HUDEP-2 (cell line): ENCODE data around the gene SORT1.
"Not testable (repeated sequence)": the region's sequence is repeated elsewhere in the genome, so short reads cannot be mapped to it uniquely, and the experiment has no call there.

Experiments
- DNase-seq, 76 experiments: peaks; one replicate each; lab custom pipeline; 2025; ENCODE audit not compliant: unreplicated experiment in 76 of 76; lab: John Stamatoyannopoulos, UW

SORT1 gene

GRCh38 chr1:109383854-109384253, 13.9 kb downstream of the SORT1 start:
- no peak for DNase-seq

- DNase-seq = no peak
Measured at GRCh38 chr1:109383087-109383779, 14.5 kb downstream of the SORT1 start.

GRCh38 chr1:109381573-109381972, 16.1 kb downstream of the SORT1 start:
- no peak for DNase-seq

- no peak for DNase-seq
Measured at GRCh38 chr1:109379907-109380306, 17.8 kb downstream of the SORT1 start.

GRCh38 chr1:109379422-109379821, 18.3 kb downstream of the SORT1 start:
- DNase-seq = no peak

GRCh38 chr1:109377698-109378097, 20.0 kb downstream of the SORT1 start:
- DNase-seq = no peak

GRCh38 chr1:109373696-109374095, 24.0 kb downstream of the SORT1 start:
- DNase-seq = not testable (repeated sequence)

- DNase-seq = no peak
Measured at GRCh38 chr1:109373126-109373525, 24.6 kb downstream of the SORT1 start.

- no peak for DNase-seq
Measured at GRCh38 chr1:109372281-109372680, 25.4 kb downstream of the SORT1 start.

GRCh38 chr1:109371341-109371739, 26.4 kb downstream of the SORT1 start:
- DNase-seq = no peak

- DNase-seq = no peak
Measured at GRCh38 chr1:109370712-109371340, 26.9 kb downstream of the SORT1 start.

GRCh38 chr1:109369167-109369746, 28.5 kb downstream of the SORT1 start:
- no peak for DNase-seq

- no peak for DNase-seq
Measured at GRCh38 chr1:109368464-109368863, 29.3 kb downstream of the SORT1 start.

GRCh38 chr1:109367626-109368025, 30.1 kb downstream of the SORT1 start:
- no peak for DNase-seq

GRCh38 chr1:109365642-109366204, 32.0 kb downstream of the SORT1 start:
- DNase-seq = peak in 2 of 76 experiments; percentile 6 to 16

GRCh38 chr1:109361649-109362048, 36.1 kb downstream of the SORT1 start:
- no peak for DNase-seq

- DNase-seq = no peak
Measured at GRCh38 chr1:109361069-109361468, 36.6 kb downstream of the SORT1 start.

GRCh38 chr1:109357616-109358015, 40.1 kb downstream of the SORT1 start:
- no peak for DNase-seq

GRCh38 chr1:109356915-109357314, 40.8 kb downstream of the SORT1 start:
- DNase-seq = no peak

- DNase-seq = no peak
Measured at GRCh38 chr1:109356505-109356904, 41.2 kb downstream of the SORT1 start.

GRCh38 chr1:109354929-109355328, 42.8 kb downstream of the SORT1 start:
- DNase-seq = no peak

- no peak for DNase-seq
Measured at GRCh38 chr1:109351457-109351856, 46.3 kb downstream of the SORT1 start.
